SK-N-SH (cell line): Measurements from ENCODE around the gene RNF212. TPM values are rescaled to one million over a fixed set of nuclear protein-coding genes. Genes with fewer than 3 reads are reported as not detected.

Source experiments
- CTCF ChIA-PET: fragments of 300-600, 350-600 bp; formaldehyde crosslinking; extraction: SDS; loops from one replicate; lab custom pipeline; 2021; lab: Yijun Ruan, JAX
- POLR2A ChIA-PET: fragments of 350-600 bp; sonication (Branson Sonifier 250); formaldehyde crosslinking; extraction: SDS; loops from one replicate; lab custom pipeline; 2020; ENCODE audit warnings: antibody characterized with exemption, inconsistent platforms; lab: Yijun Ruan, JAX
- DNase-seq: peaks from one replicate; pipeline ENCODE4 v3.0.0; 2012
- H2AFZ ChIP-seq: fragments of 200-600 bp; sonication (generic); 2 replicates; pipeline ENCODE4 v1.8.1; 2016; ENCODE audit warnings: antibody characterized with exemption, mild to moderate bottlenecking, low read depth
- H3F3A ChIP-seq: fragments of 200-600 bp; sonication (generic); replicated peaks from 2 replicates; pipeline ENCODE3; 2016; ENCODE audit warnings: antibody characterized with exemption, mild to moderate bottlenecking; ENCODE audit not compliant: insufficient read depth
- H3K27ac ChIP-seq, 2 experiments: fragments of 200-500 bp in 1 of 2; fragments of 200-600 bp in 1 of 2; sonication (Bioruptor generic) in 1 of 2; sonication (generic), shearing (Covaris generic) in 1 of 2; 2 replicates each; pipeline versions ENCODE4 v1.5.1 to v1.6.1; 2014 to 2016; ENCODE audit warnings: low read depth in 2 of 2, inconsistent platforms in 1 of 2, low read length in 1 of 2, mild to moderate bottlenecking in 1 of 2, mixed read lengths in 1 of 2
- H3K27me3 ChIP-seq: fragments of 200-600 bp; sonication (generic), shearing (Covaris generic); 2 replicates; pipeline ENCODE4 v1.6.1; 2016; ENCODE audit warnings: mixed run types; ENCODE audit not compliant: insufficient read depth
- H3K36me3 ChIP-seq, 2 experiments: fragments of 200-500 bp in 1 of 2; fragments of 200-600 bp in 1 of 2; sonication (Bioruptor generic) in 1 of 2; sonication (generic) in 1 of 2; replicated peaks in 1 of 2; 2 replicates each; pipeline versions ENCODE3 to v1.5.1; 2014 to 2016; ENCODE audit warnings: low read length in 1 of 2, mild to moderate bottlenecking in 1 of 2; ENCODE audit not compliant: insufficient read depth in 2 of 2, control insufficient read depth in 1 of 2
- H3K4me1 ChIP-seq, 2 experiments: fragments of 200-500 bp in 1 of 2; fragments of 200-600 bp in 1 of 2; sonication (Bioruptor generic) in 1 of 2; sonication (generic), shearing (Covaris generic) in 1 of 2; 2 replicates each; pipeline versions ENCODE4 v1.5.1 to v1.6.1; 2014 to 2016; ENCODE audit warnings: low read depth in 1 of 2, low read length in 1 of 2, mixed run types in 1 of 2; ENCODE audit not compliant: insufficient read depth in 2 of 2, control insufficient read depth in 1 of 2
- H3K4me2 ChIP-seq: fragments of 200-600 bp; sonication (generic), shearing (Covaris generic); 2 replicates; pipeline ENCODE4 v1.6.1; 2017; ENCODE audit warnings: mixed run types
- H3K4me3 ChIP-seq, 2 experiments: fragments of 200-500 bp in 1 of 2; fragments of 200-600 bp in 1 of 2; sonication (Bioruptor generic) in 1 of 2; sonication (generic), shearing (Covaris generic) in 1 of 2; 2 replicates each; pipeline versions ENCODE4 v1.5.1 to v1.8.1; 2014 to 2016; ENCODE audit warnings: low read depth in 2 of 2, inconsistent platforms in 1 of 2, low read length in 1 of 2, mild to moderate bottlenecking in 1 of 2, mixed read lengths in 1 of 2, moderate library complexity in 1 of 2
- H3K79me2 ChIP-seq: fragments of 200-600 bp; sonication (generic); 2 replicates; pipeline ENCODE4 v1.8.1; 2017; ENCODE audit warnings: mild to moderate bottlenecking; ENCODE audit not compliant: insufficient read depth
- H3K9ac ChIP-seq: fragments of 200-600 bp; sonication (generic); 2 replicates; pipeline ENCODE4 v1.6.1; 2017; ENCODE audit warnings: mixed run types
- H3K9me2 ChIP-seq: fragments of 200-600 bp; sonication (generic); 2 replicates; pipeline ENCODE4 v1.6.1; 2017; ENCODE audit warnings: mixed run types
- H3K9me3 ChIP-seq: fragments of 200-600 bp; sonication (generic); 2 replicates; pipeline ENCODE4 v1.6.1; 2017; ENCODE audit warnings: mixed run types, mild to moderate bottlenecking, moderate library complexity
- H4K20me1 ChIP-seq: fragments of 200-600 bp; sonication (generic); 2 replicates; pipeline ENCODE4 v1.6.1; 2017; ENCODE audit warnings: mild to moderate bottlenecking, mixed run types; ENCODE audit not compliant: insufficient read depth
- CHD2 ChIP-seq: fragments of 150-350 bp; IDR thresholded peaks from 2 replicates; pipeline ENCODE4 v1.6.1; 2018; ENCODE audit warnings: low read length; ENCODE audit not compliant: partially characterized antibody
- FOXJ3 ChIP-seq: sonication (generic); formaldehyde crosslinking; IDR thresholded peaks from 2 replicates; pipeline ENCODE4 v1.5.1; 2020; ENCODE audit warnings: mild to moderate bottlenecking, missing genetic modification reagents
- GABPA ChIP-seq: IDR thresholded peaks from 2 replicates; pipeline ENCODE4 v1.4.0; 2012; ENCODE audit warnings: low read depth, mild to moderate bottlenecking
- GATA2 ChIP-seq: sonication (generic); formaldehyde crosslinking; IDR thresholded peaks from 2 replicates; pipeline ENCODE4 v1.5.0; 2020; ENCODE audit warnings: mild to moderate bottlenecking, missing genetic modification reagents
- MEF2A ChIP-seq: IDR thresholded peaks from 2 replicates; pipeline ENCODE4 v1.4.0; 2012; ENCODE audit warnings: low read depth, borderline replicate concordance
- RAD21 ChIP-seq: IDR thresholded peaks from 2 replicates; pipeline ENCODE4 v1.6.1; 2012; ENCODE audit warnings: mild to moderate bottlenecking, low read length
- RCOR1 ChIP-seq: fragments of 150-350 bp; IDR thresholded peaks from 2 replicates; pipeline ENCODE4 v1.6.1; 2017; ENCODE audit warnings: antibody characterized with exemption, low read length
- REST ChIP-seq: IDR thresholded peaks from 2 replicates; pipeline ENCODE4 v1.6.1; 2012; ENCODE audit warnings: mild to moderate bottlenecking, low read depth, low read length, moderate library complexity
- SMC3 ChIP-seq: IDR thresholded peaks from 2 replicates; pipeline ENCODE4 v1.6.1; 2012; ENCODE audit warnings: low read depth, low read length, improper control_type of control experiment
- TAF1 ChIP-seq: IDR thresholded peaks from 2 replicates; pipeline ENCODE4 v1.6.1; 2012; ENCODE audit warnings: low read depth, mild to moderate bottlenecking, low read length, moderate library complexity, borderline replicate concordance
- WGBS: methylation state at CpG from one replicate; pipeline ENCODE4 v1.1.6; 2017; ENCODE audit warnings: low lambda C conversion rate; 5-methylcytosine and 5-hydroxymethylcytosine counted together
- polyA plus RNA-seq, 3 experiments: library from polyadenylated mRNA; depleted of rRNA; stranded (reverse); fragments of >200 nt; gene quantifications; 2 replicates each; pipeline ENCODE4 v1.2.3, GENCODE V29; 2012
- TF ChIP-seq, protein P1 (sequence below): IDR thresholded peaks from 2 replicates; pipeline ENCODE4; 2012
- TF ChIP-seq, protein P2 (sequence below): fragments of 200-600 bp; sonication (generic); IDR thresholded peaks from 2 replicates; pipeline ENCODE4 v1.6.1; 2017; ENCODE audit warnings: antibody characterized with exemption, mild to moderate bottlenecking, moderate library complexity
- TF ChIP-seq, protein P3 (sequence below): fragments of 150-350 bp; IDR thresholded peaks from 2 replicates; pipeline ENCODE4 v1.6.1; 2016; ENCODE audit warnings: mild to moderate bottlenecking, low read depth, low read length

The RNF212 gene
- polyA plus RNA-seq, 1 of the 3 experiments (the other 2 are of a cell fraction) = 7.0 TPM

DNA sequence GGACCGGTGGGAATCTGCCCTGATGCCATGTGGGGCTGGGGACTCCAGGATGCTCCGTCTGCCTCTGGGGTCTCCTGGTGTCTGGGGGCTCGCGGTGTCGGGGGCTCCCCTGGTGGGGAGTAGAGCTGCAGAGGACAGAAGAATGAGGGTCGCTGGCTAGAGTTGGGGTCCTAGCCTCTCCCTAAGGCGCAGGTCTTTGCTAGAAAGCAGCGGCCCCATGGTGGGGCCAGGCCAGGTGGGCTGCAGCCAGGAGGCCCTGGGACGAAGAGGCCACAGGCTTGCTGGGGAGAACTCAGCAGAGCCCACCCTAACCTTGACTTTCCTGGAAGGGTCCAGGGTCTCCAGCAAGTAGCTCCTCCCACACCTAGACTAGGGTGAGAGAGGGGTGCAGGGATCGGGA, 80.5 kb downstream of the RNF212 start:
- POLR2A ChIA-PET = no interaction called here
- no peaks in the 10 kb centered on the region for H3K9me3 ChIP-seq
- no peak overlapping the region for H3K4me2 ChIP-seq
- no peaks in the 10 kb centered on the region for H3K79me2 ChIP-seq
- H3K27me3 ChIP-seq = peaks cover 8% of the 10 kb centered on the region; the same call in 1 of the 2 replicates
- H4K20me1 ChIP-seq = no peaks in the 10 kb centered on the region
- TF ChIP-seq RCOR1 = no peak
- no peak for TF ChIP-seq FOXJ3 (CRISPR knock-in tag)
- TF ChIP-seq, protein P1, sequence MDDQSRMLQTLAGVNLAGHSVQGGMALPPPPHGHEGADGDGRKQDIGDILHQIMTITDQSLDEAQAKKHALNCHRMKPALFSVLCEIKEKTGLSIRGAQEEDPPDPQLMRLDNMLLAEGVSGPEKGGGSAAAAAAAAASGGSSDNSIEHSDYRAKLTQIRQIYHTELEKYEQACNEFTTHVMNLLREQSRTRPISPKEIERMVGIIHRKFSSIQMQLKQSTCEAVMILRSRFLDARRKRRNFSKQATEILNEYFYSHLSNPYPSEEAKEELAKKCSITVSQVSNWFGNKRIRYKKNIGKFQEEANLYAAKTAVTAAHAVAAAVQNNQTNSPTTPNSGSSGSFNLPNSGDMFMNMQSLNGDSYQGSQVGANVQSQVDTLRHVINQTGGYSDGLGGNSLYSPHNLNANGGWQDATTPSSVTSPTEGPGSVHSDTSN = no peak
- no peaks in the 10 kb centered on the region for H3K36me3 ChIP-seq
- no peak overlapping the region for H2AFZ ChIP-seq
- no peaks in the 10 kb centered on the region for H3F3A ChIP-seq
- no peak for DNase-seq
- H3K4me3 ChIP-seq = no peak overlapping the region
- H3K9ac ChIP-seq = no peak overlapping the region
- 37% methylated on average over 3 of the region's 10 CpGs for WGBS
- no peaks in the 10 kb centered on the region for H3K4me1 ChIP-seq
- CTCF ChIA-PET = interaction anchor here (1.2 to 1.8 kb wide), 3 partner anchors 18 to 596 kb away, joined by 3 to 4 read pairs (median 3); no protein-coding TSS in a partner anchor
- H3K9me2 ChIP-seq = no peaks in the 10 kb centered on the region
- no peak overlapping the region for H3K27ac ChIP-seq

DNA sequence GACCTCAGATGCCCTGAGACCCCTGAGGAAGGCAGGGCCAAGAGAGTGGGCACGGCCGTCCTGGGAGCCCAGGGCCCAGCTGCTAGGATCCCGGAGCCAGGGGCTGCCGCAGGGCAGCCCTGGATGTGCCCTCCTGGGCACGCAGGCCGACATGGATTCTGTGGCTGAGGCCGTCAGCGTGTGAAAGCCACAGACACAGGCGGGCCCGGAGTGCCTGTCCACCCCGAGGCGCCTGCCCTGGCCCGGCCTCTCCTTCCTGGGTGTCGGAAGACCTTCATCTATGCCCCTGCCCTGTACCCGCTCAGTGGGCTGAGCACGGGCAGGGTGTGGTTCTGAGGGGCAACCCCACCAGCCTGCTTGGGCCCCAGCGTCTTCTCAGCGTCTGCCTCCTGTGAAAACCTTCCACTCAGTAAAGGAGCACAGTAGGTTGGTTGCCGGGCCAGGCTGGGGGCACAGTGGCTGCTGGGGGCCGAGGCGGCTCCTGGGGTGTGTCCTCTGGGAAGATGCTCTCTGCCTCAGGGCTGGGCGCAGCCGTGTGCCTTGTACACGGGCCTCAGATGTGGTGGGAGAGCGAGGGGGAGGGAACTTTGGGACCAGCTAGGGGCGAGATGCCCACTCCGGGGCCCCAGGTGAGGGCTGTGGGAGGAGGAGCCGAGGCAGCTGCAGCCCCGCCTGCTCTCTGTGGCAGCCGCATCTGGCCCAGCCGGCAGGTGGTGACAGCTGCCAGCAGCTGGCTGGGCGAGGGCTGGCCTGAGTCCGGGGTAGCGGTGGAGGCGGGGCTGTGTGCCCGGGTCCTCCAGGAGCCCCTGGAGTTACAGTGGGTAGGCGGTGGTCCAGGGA, 81.2 kb downstream of the RNF212 start:
- no peak overlapping the region for H3K27ac ChIP-seq
- no peaks in the 10 kb centered on the region for H3K4me1 ChIP-seq
- no peaks in the 10 kb centered on the region for H3K9me2 ChIP-seq
- H3F3A ChIP-seq = no peaks in the 10 kb centered on the region
- H3K36me3 ChIP-seq = no peaks in the 10 kb centered on the region
- peaks cover 8% of the 10 kb centered on the region; the same call in 1 of the 2 replicates for H3K27me3 ChIP-seq
- H3K9ac ChIP-seq = no peak overlapping the region
- POLR2A ChIA-PET = no interaction called here
- 11% methylated on average over 18 of the region's 37 CpGs for WGBS
- peak; percentile 73 for DNase-seq
- no peaks in the 10 kb centered on the region for H3K9me3 ChIP-seq
- CTCF ChIA-PET = interaction anchor here (0.6 to 1.8 kb wide), 4 partner anchors 9 to 597 kb away, joined by 3 to 4 read pairs (median 3); no protein-coding TSS in a partner anchor
- no peak overlapping the region for H3K4me2 ChIP-seq
- no peaks in the 10 kb centered on the region for H4K20me1 ChIP-seq
- no peak overlapping the region for H3K4me3 ChIP-seq
- TF ChIP-seq, protein P2, sequence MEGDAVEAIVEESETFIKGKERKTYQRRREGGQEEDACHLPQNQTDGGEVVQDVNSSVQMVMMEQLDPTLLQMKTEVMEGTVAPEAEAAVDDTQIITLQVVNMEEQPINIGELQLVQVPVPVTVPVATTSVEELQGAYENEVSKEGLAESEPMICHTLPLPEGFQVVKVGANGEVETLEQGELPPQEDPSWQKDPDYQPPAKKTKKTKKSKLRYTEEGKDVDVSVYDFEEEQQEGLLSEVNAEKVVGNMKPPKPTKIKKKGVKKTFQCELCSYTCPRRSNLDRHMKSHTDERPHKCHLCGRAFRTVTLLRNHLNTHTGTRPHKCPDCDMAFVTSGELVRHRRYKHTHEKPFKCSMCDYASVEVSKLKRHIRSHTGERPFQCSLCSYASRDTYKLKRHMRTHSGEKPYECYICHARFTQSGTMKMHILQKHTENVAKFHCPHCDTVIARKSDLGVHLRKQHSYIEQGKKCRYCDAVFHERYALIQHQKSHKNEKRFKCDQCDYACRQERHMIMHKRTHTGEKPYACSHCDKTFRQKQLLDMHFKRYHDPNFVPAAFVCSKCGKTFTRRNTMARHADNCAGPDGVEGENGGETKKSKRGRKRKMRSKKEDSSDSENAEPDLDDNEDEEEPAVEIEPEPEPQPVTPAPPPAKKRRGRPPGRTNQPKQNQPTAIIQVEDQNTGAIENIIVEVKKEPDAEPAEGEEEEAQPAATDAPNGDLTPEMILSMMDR = no peak
- TF ChIP-seq GATA2 (no peak), RAD21 (peak; percentile 8; the same call in 1 of the 2 replicates)
- no peak overlapping the region for H2AFZ ChIP-seq
- no peaks in the 10 kb centered on the region for H3K79me2 ChIP-seq

DNA sequence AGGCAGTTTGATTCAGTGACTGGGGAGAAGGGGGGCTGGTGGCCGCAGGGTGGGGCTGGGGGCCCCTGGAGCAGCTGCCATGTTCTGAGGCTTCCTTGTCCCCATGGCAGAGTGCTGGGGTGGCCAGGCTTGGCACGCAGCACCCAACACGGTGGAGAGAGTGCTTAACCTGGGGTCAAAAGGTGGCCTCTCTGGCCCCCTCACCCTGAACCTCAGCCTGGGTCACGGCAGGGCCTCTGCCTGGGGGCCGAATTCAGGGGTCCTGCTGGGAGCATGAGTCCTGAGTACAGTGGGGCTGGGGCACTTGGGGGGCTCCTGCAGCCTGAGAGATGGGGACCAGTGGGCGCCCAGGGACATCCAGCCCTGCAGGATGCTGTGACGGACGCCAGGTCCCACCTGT, 82.0 kb downstream of the RNF212 start:
- Histone ChIP-seq H4K20me1 (no peaks in the 10 kb centered on the region), H3K79me2 (no peaks in the 10 kb centered on the region), H3K27me3 (peaks cover 8% of the 10 kb centered on the region; the same call in 1 of the 2 replicates), H3K4me2 (no peak overlapping the region), H3K9me3 (no peaks in the 10 kb centered on the region), H2AFZ (no peak overlapping the region), H3K9ac (no peak overlapping the region), H3K9me2 (no peaks in the 10 kb centered on the region), H3K36me3 (no peaks in the 10 kb centered on the region), H3K27ac (no peak overlapping the region), H3K4me1 (no peaks in the 10 kb centered on the region), H3K4me3 (no peak overlapping the region), H3F3A (peaks cover 4% of the 10 kb centered on the region)
- DNase-seq = no peak
- WGBS = 86% methylated on average over 1 of the region's 8 CpGs
- ChIA-PET POLR2A (no interaction called here), CTCF (no interaction called here)
- no peak for TF ChIP-seq GABPA
- no peak for TF ChIP-seq MEF2A
- TF ChIP-seq, protein P3, sequence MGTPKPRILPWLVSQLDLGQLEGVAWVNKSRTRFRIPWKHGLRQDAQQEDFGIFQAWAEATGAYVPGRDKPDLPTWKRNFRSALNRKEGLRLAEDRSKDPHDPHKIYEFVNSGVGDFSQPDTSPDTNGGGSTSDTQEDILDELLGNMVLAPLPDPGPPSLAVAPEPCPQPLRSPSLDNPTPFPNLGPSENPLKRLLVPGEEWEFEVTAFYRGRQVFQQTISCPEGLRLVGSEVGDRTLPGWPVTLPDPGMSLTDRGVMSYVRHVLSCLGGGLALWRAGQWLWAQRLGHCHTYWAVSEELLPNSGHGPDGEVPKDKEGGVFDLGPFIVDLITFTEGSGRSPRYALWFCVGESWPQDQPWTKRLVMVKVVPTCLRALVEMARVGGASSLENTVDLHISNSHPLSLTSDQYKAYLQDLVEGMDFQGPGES = no peak
- no peak for TF ChIP-seq REST
- no peak for TF ChIP-seq SMC3
- no peak for TF ChIP-seq CHD2
- no peak for TF ChIP-seq TAF1
